HepG2 (cell line): ENCODE results near the gene CLEC3A. TPM values are rescaled to one million over a fixed set of nuclear protein-coding genes. Genes with fewer than 3 reads are reported as not detected.

Experiments used
- ATAC-seq: fragments of 200-7000 bp; cut with Tn5 transposase; 3 replicates; pipeline ENCODE4 v1.9.1; 2020; ENCODE audit warnings: mild to moderate bottlenecking, moderate library complexity
- BruUV-seq: library from RNA; stranded (reverse); fragments of 400-500 nt; replicated peaks from 2 replicates; lab custom pipeline; 2021; lab: Mats Ljungman, UMichigan
- CTCF ChIA-PET: fragments of 300-600 bp; formaldehyde crosslinking; extraction: SDS; loops from one replicate; lab custom pipeline; 2021; ENCODE audit warnings: low total read pairs, inconsistent platforms, low intra/inter-chr PET ratio; lab: Yijun Ruan, JAX
- POLR2A ChIA-PET: fragments of 350-600 bp; sonication (Branson Sonifier 250); formaldehyde crosslinking; loops from one replicate; lab custom pipeline; 2020; ENCODE audit warnings: antibody characterized with exemption, inconsistent platforms; lab: Yijun Ruan, JAX
- DNase-seq: peaks from one replicate; pipeline ENCODE4 v3.0.0-alpha.2; 2015; ENCODE audit warnings: low spot score
- FAIRE-seq: peaks from 3 replicates; lab custom pipeline; 2011; peaks lifted over from hg19 to GRCh38; lab: Jason Lieb, UNC
- H2AFZ ChIP-seq: one replicate; pipeline ENCODE4 v1.6.1; 2011; ENCODE audit warnings: low read length, inconsistent platforms
- H3K27ac ChIP-seq: fragments of 300-600 bp; 3 replicates; pipeline ENCODE4 v1.8.0; 2011; ENCODE audit warnings: mixed run types, mild to moderate bottlenecking, mixed read lengths, low read length, inconsistent platforms; ENCODE audit not compliant: insufficient read depth; ENCODE audit errors: extremely low read length
- H3K27me3 ChIP-seq, 2 experiments: fragments of 200-600 bp in 1 of 2; 2 replicates in 1 of 2; 3 replicates in 1 of 2; pipeline versions ENCODE4 v1.6.0 to v1.8.0; 2011; ENCODE audit warnings: low read length in 2 of 2, mild to moderate bottlenecking in 2 of 2, moderate library complexity in 2 of 2, inconsistent platforms in 1 of 2; ENCODE audit not compliant: insufficient read depth in 2 of 2, control insufficient read depth in 1 of 2
- H3K36me3 ChIP-seq, 2 experiments: fragments of 200-600 bp in 1 of 2; replicated peaks in 1 of 2; 2 replicates in 1 of 2; 3 replicates in 1 of 2; pipeline versions ENCODE4 v1.5.1 to v1.8.0; 2011; ENCODE audit warnings: low read length in 2 of 2, inconsistent platforms in 1 of 2; ENCODE audit not compliant: insufficient read depth in 2 of 2, control insufficient read depth in 1 of 2
- H3K4me1 ChIP-seq: 2 replicates; pipeline ENCODE4 v1.5.1; 2012; ENCODE audit warnings: low read length, inconsistent platforms; ENCODE audit not compliant: insufficient read depth
- H3K4me2 ChIP-seq: 2 replicates; pipeline ENCODE4 v1.6.0; 2011; ENCODE audit warnings: low read depth, low read length, inconsistent platforms
- H3K4me3 ChIP-seq, 3 experiments: fragments of 200-600 bp in 1 of 3; sonication (generic), shearing (Covaris generic) in 1 of 3; replicated peaks in 1 of 3; 2 replicates each; pipeline ENCODE4 v1.5.1; 2011 to 2016; ENCODE audit warnings: low read length in 3 of 3, inconsistent platforms in 2 of 3, low read depth in 2 of 3, mild to moderate bottlenecking in 2 of 3, control low read depth in 1 of 3, mixed read lengths in 1 of 3; ENCODE audit not compliant: insufficient read depth in 1 of 3
- H3K79me2 ChIP-seq: one replicate; pipeline ENCODE4 v1.6.1; 2011; ENCODE audit warnings: low read length, inconsistent platforms; ENCODE audit not compliant: insufficient read depth
- H3K9ac ChIP-seq: 2 replicates; pipeline ENCODE4 v1.6.0; 2011; ENCODE audit warnings: mild to moderate bottlenecking, low read depth, low read length, inconsistent platforms; ENCODE audit not compliant: insufficient read depth
- H3K9me3 ChIP-seq: 2 replicates; pipeline ENCODE4 v1.5.1; 2012; ENCODE audit warnings: mild to moderate bottlenecking, low read length
- H4K20me1 ChIP-seq: 2 replicates; pipeline ENCODE4 v1.6.0; 2011; ENCODE audit warnings: inconsistent platforms, mild to moderate bottlenecking, low read length, moderate library complexity; ENCODE audit not compliant: insufficient read depth
- DMAP1 ChIP-seq: IDR thresholded peaks from 2 replicates; pipeline ENCODE4 v1.6.1; 2016
- GFI1 ChIP-seq: sonication (generic); formaldehyde crosslinking; IDR thresholded peaks from 2 replicates; pipeline ENCODE4 v1.5.0; 2020; ENCODE audit warnings: missing genetic modification reagents, mild to moderate bottlenecking, borderline replicate concordance
- GRHL1 ChIP-seq: sonication (generic); formaldehyde crosslinking; conservative IDR thresholded peaks from 2 replicates; pipeline ENCODE4 v1.8.0; 2022; ENCODE audit warnings: missing genetic modification reagents
- KDM2A ChIP-seq: sonication (generic); formaldehyde crosslinking; IDR thresholded peaks from 2 replicates; pipeline ENCODE4 v1.4.0; 2020; ENCODE audit warnings: low read depth, missing genetic modification reagents, borderline replicate concordance
- TBP ChIP-seq: sonication (generic); formaldehyde crosslinking; IDR thresholded peaks from 2 replicates; pipeline ENCODE4 v1.5.0; 2020; ENCODE audit warnings: missing genetic modification reagents
- ZNF180 ChIP-seq: sonication (generic); formaldehyde crosslinking; IDR thresholded peaks from 2 replicates; pipeline ENCODE4 v1.4.0; 2020; ENCODE audit warnings: low read depth, missing genetic modification reagents, borderline replicate concordance
- ZNF354B ChIP-seq: sonication (generic); formaldehyde crosslinking; IDR thresholded peaks from 2 replicates; pipeline ENCODE4 v1.8.0; 2022; ENCODE audit warnings: mild to moderate bottlenecking, missing genetic modification reagents
- ZNF691 ChIP-seq: sonication (generic); formaldehyde crosslinking; IDR thresholded peaks from 2 replicates; pipeline ENCODE4 v1.4.0; 2020; ENCODE audit warnings: missing genetic modification reagents, low read depth, mild to moderate bottlenecking, borderline replicate concordance
- ZNF780A ChIP-seq: sonication (generic); formaldehyde crosslinking; IDR thresholded peaks from 2 replicates; pipeline ENCODE4 v1.8.0; 2022; ENCODE audit warnings: mild to moderate bottlenecking, missing genetic modification reagents, moderate library complexity
- WGBS: methylation state at CpG from one replicate; pipeline ENCODE4 v1.1.6; 2017; ENCODE audit warnings: low lambda C conversion rate; 5-methylcytosine and 5-hydroxymethylcytosine counted together
- in situ Hi-C: cut with HindIII; loops from 2 replicates; pipeline ENCODE4 v1.10.0; 2017; ENCODE audit warnings: low pct_unique_long_range_greater_than_20kb; ENCODE audit not compliant: extremely low pct_ligation_motif_present
- intact Hi-C: fragments of 100-400 bp; cut with micrococcal nuclease; formaldehyde crosslinking; loops from one replicate; pipeline ENCODE4 v1.10.0; 2022; ENCODE audit not compliant: unreplicated experiment
- polyA plus RNA-seq, 8 experiments: library from polyadenylated mRNA; depleted of rRNA in 3 of 8; stranded (reverse) in 7 of 8; unstranded in 1 of 8; fragments of >200 nt; fragmentation: Illumina TruSeq in 4 of 8; extraction: Trizol in 4 of 8; gene quantifications; 2 replicates each; pipeline versions ENCODE4 v1.2.1 to v1.2.3, GENCODE V29; 2011 to 2016; ENCODE audit warnings: low read depth in 4 of 8, missing spikeins in 1 of 8, mixed read lengths in 1 of 8; ENCODE audit not compliant: insufficient read depth in 1 of 8
- total RNA-seq, 5 experiments: library from RNA; depleted of rRNA; stranded (reverse); fragments of >200 nt; fragmentation: Illumina TruSeq; extraction: Trizol; gene quantifications; 2 replicates each; pipeline ENCODE4 v1.2.3, GENCODE V29; 2016; ENCODE audit warnings: low read depth in 1 of 5
- TF ChIP-seq, protein P1 (sequence below), 2 experiments: IDR thresholded peaks; 2 replicates each; pipeline ENCODE4 v1.6.1; 2011 to 2012; ENCODE audit warnings: low read length in 2 of 2, borderline replicate concordance in 1 of 2, low read depth in 1 of 2, mild to moderate bottlenecking in 1 of 2, moderate library complexity in 1 of 2

CLEC3A gene
- total and polyA plus RNA-seq, 2 of the 13 experiments (the other 11 are each of a cell fraction or from before 2014, with no cell fraction given) = not detected

DNA sequence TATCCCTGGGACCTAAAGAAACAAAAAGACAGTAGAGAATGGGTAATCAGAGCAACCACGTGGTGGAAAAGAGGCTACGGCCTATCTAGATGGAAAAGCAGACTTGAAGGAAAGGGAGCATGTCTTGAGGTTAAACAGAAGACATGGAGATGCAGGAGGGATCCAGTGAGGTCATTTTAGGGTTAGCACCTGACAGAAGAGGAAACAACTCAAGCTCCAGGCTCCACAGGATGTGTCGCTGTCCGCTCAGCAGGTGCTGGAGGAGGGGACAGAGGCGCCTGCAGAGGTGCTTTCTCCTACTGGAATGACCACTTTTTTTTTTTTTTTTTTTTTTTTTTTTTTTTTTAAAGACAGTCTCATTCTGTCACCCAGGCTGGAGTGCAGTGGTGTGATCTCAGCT is 47.5 kb upstream of the CLEC3A start (continued):
- TF ChIP-seq, protein P1, sequence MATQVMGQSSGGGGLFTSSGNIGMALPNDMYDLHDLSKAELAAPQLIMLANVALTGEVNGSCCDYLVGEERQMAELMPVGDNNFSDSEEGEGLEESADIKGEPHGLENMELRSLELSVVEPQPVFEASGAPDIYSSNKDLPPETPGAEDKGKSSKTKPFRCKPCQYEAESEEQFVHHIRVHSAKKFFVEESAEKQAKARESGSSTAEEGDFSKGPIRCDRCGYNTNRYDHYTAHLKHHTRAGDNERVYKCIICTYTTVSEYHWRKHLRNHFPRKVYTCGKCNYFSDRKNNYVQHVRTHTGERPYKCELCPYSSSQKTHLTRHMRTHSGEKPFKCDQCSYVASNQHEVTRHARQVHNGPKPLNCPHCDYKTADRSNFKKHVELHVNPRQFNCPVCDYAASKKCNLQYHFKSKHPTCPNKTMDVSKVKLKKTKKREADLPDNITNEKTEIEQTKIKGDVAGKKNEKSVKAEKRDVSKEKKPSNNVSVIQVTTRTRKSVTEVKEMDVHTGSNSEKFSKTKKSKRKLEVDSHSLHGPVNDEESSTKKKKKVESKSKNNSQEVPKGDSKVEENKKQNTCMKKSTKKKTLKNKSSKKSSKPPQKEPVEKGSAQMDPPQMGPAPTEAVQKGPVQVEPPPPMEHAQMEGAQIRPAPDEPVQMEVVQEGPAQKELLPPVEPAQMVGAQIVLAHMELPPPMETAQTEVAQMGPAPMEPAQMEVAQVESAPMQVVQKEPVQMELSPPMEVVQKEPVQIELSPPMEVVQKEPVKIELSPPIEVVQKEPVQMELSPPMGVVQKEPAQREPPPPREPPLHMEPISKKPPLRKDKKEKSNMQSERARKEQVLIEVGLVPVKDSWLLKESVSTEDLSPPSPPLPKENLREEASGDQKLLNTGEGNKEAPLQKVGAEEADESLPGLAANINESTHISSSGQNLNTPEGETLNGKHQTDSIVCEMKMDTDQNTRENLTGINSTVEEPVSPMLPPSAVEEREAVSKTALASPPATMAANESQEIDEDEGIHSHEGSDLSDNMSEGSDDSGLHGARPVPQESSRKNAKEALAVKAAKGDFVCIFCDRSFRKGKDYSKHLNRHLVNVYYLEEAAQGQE (IDR thresholded peaks at IDR 0.05; ENCODE audit: borderline replicate concordance in 1 of 2, low read depth in 1 of 2, low read length in 2 of 2) = peak; percentile 50 to 91
- no peak for TF ChIP-seq ZNF180 (CRISPR knock-in tag)

- no TSS peak for BruUV-seq
- intact Hi-C loops = no loop called here
Observed at GRCh38 chr16:77975942-77976341, 46.4 kb upstream of the CLEC3A start.

More at GRCh38 chr16:77975942-77976341, 46.4 kb upstream of the CLEC3A start:
- peak; percentile 56 for ATAC-seq
- TF ChIP-seq TBP (CRISPR knock-in tag) (no peak), KDM2A (CRISPR knock-in tag) (no peak), ZNF780A (CRISPR knock-in tag) (no peak), DMAP1 (CRISPR knock-in tag) (no peak), GFI1 (no peak), ZNF691 (CRISPR knock-in tag) (no peak), GRHL1 (CRISPR knock-in tag) (no peak), ZNF354B (CRISPR knock-in tag) (no peak)
- in situ Hi-C loops = no loop called here
- CTCF ChIA-PET = no interaction called here
- WGBS = 0% methylated on average over 3 of the region's 3 CpGs
- Histone ChIP-seq H3K4me2 (no peak overlapping the region), H2AFZ (no peak overlapping the region), H4K20me1 (no peaks in the 10 kb centered on the region), H3K9me3 (no peaks in the 10 kb centered on the region), H3K79me2 (no peaks in the 10 kb centered on the region), H3K27ac (no peak overlapping the region), H3K27me3 (peaks cover 0 to 16% of the 10 kb centered on the region in 2 experiments; a peak in 2 of 5 replicates), H3K36me3 (no peaks in the 10 kb centered on the region), H3K9ac (no peak overlapping the region), H3K4me3 (no peak overlapping the region), H3K4me1 (no peaks in the 10 kb centered on the region)
- no peak for DNase-seq
- FAIRE-seq = no peak
- POLR2A ChIA-PET = no interaction called here
